K562 (cell line): Measurements from ENCODE around the gene NECAP2. TPM values are rescaled to one million over a fixed set of nuclear protein-coding genes. Genes with fewer than 3 reads are reported as not detected.

Source experiments
- ATAC-seq: fragments of 200-7000 bp; cut with Tn5 transposase; 3 replicates; pipeline ENCODE4 v1.9.1; 2020; ENCODE audit warnings: moderate library complexity
- BruUV-seq: library from RNA; stranded (reverse); fragments of 400-500 nt; replicated peaks from 2 replicates; lab custom pipeline; 2021; lab: Mats Ljungman, UMichigan
- CTCF ChIA-PET: fragments of 300-600 bp; formaldehyde crosslinking; extraction: SDS; loops from one replicate; lab custom pipeline; 2021; ENCODE audit warnings: low intra/inter-chr PET ratio; lab: Yijun Ruan, JAX
- POLR2A ChIA-PET: fragments of 300-600, 350-650 bp; sonication (Branson Sonifier 250); formaldehyde crosslinking; extraction: SDS; loops from one replicate; lab custom pipeline; 2021; ENCODE audit warnings: antibody characterized with exemption, inconsistent platforms; lab: Yijun Ruan, JAX
- DNase-seq, 4 experiments: peaks; one replicate each; pipeline versions ENCODE4 v3.0.0 to v3.0.0-alpha.2; 2011 to 2018; ENCODE audit warnings: low spot score in 3 of 4, mixed read lengths in 3 of 4; ENCODE audit errors: extremely low read depth in 1 of 4
- FAIRE-seq: peaks from 2 replicates; lab custom pipeline; 2011; peaks lifted over from hg19 to GRCh38; lab: Jason Lieb, UNC
- H2AFZ ChIP-seq: 2 replicates; pipeline ENCODE4 v1.6.0; 2011; ENCODE audit warnings: low read depth, low read length, control low read depth, inconsistent platforms
- H3K27ac ChIP-seq: fragments of 200-600 bp; 3 replicates; pipeline ENCODE4 v1.8.0; 2011; ENCODE audit warnings: low read depth, mild to moderate bottlenecking, control low read depth, inconsistent platforms, low read length, moderate library complexity, mixed read lengths; ENCODE audit errors: extremely low read depth
- H3K27me3 ChIP-seq, 2 experiments: fragments of 300-600 bp in 1 of 2; 2 replicates in 1 of 2; 3 replicates in 1 of 2; pipeline versions ENCODE4 v1.6.0 to v1.8.0; 2011; ENCODE audit warnings: inconsistent platforms in 2 of 2, low read length in 2 of 2, mild to moderate bottlenecking in 1 of 2, mixed read lengths in 1 of 2, moderate library complexity in 1 of 2; ENCODE audit not compliant: control insufficient read depth in 2 of 2, insufficient read depth in 2 of 2
- H3K36me3 ChIP-seq: fragments of 300-600 bp; 3 replicates; pipeline ENCODE4 v1.8.0; 2011; ENCODE audit warnings: mild to moderate bottlenecking, low read length, inconsistent platforms; ENCODE audit not compliant: control insufficient read depth, insufficient read depth
- H3K4me1 ChIP-seq, 2 experiments: fragments of 200-600 bp in 1 of 2; replicated peaks in 1 of 2; 2 replicates in 1 of 2; 3 replicates in 1 of 2; pipeline versions ENCODE4 v1.5.1 to v1.8.0; 2011; ENCODE audit warnings: inconsistent platforms in 2 of 2, low read length in 2 of 2, mild to moderate bottlenecking in 1 of 2, mixed read lengths in 1 of 2, moderate library complexity in 1 of 2; ENCODE audit not compliant: control insufficient read depth in 2 of 2, insufficient read depth in 2 of 2
- H3K4me2 ChIP-seq: 2 replicates; pipeline ENCODE4 v1.6.1; 2011; ENCODE audit warnings: low read length, control low read depth, inconsistent platforms, mixed read lengths; ENCODE audit not compliant: insufficient read depth
- H3K4me3 ChIP-seq: fragments of 200-600 bp; sonication (generic), shearing (Covaris generic); 2 replicates; pipeline ENCODE4 v1.5.1; 2016; ENCODE audit warnings: control low read depth, inconsistent platforms
- H3K79me2 ChIP-seq: fragments of 200-600 bp; 3 replicates; pipeline ENCODE4 v1.8.0; 2011; ENCODE audit warnings: low read length, inconsistent platforms; ENCODE audit not compliant: control insufficient read depth, insufficient read depth
- H3K9ac ChIP-seq, 2 experiments: 2 replicates each; pipeline versions ENCODE4 v1.6.0 to v1.6.1; 2011; ENCODE audit warnings: low read depth in 2 of 2, low read length in 2 of 2, control low read depth in 1 of 2, inconsistent platforms in 1 of 2, mild to moderate bottlenecking in 1 of 2, mixed read lengths in 1 of 2; ENCODE audit not compliant: insufficient read depth in 1 of 2
- H3K9me1 ChIP-seq: one replicate; pipeline ENCODE4 v1.6.0; 2011; ENCODE audit warnings: inconsistent platforms, mild to moderate bottlenecking, low read length, moderate library complexity; ENCODE audit not compliant: control insufficient read depth, insufficient read depth
- H3K9me3 ChIP-seq: replicated peaks from 2 replicates; pipeline ENCODE4 v1.5.1; 2011; ENCODE audit warnings: low read depth, low read length, inconsistent platforms; ENCODE audit not compliant: control insufficient read depth, insufficient read depth
- H4K20me1 ChIP-seq: replicated peaks from 2 replicates; pipeline ENCODE4 v1.6.1; 2011; ENCODE audit warnings: low read length, inconsistent platforms, mixed read lengths; ENCODE audit not compliant: control insufficient read depth, insufficient read depth
- BCOR ChIP-seq: fragments of 450-650 bp; IDR thresholded peaks from 2 replicates; pipeline ENCODE4 v1.6.1; 2016
- HDAC2 ChIP-seq: fragments of 450-650 bp; IDR thresholded peaks from 2 replicates; pipeline ENCODE4 v1.6.1; 2016; ENCODE audit warnings: mild to moderate bottlenecking
- MEF2A ChIP-seq: IDR thresholded peaks from 2 replicates; pipeline ENCODE4 v1.6.1; 2011; ENCODE audit warnings: low read depth, mild to moderate bottlenecking, low read length, moderate library complexity; ENCODE audit not compliant: control insufficient read depth
- SPI1 ChIP-seq: IDR thresholded peaks from 2 replicates; pipeline ENCODE4 v1.6.1; 2011; ENCODE audit warnings: low read depth, low read length, control low read depth, borderline replicate concordance
- TAF1 ChIP-seq: IDR thresholded peaks from 2 replicates; pipeline ENCODE4 v1.6.1; 2011; ENCODE audit warnings: mild to moderate bottlenecking, low read length, moderate library complexity; ENCODE audit not compliant: insufficient read depth, control insufficient read depth, severe bottlenecking; ENCODE audit errors: extremely low read depth
- TRIM25 ChIP-seq: fragments of 450-650 bp; IDR thresholded peaks from 2 replicates; pipeline ENCODE4 v1.7.0; 2016; ENCODE audit warnings: borderline replicate concordance
- ZNF146 ChIP-seq: IDR thresholded peaks from one replicate; pipeline ENCODE4 v1.6.1; 2018; ENCODE audit warnings: missing compliant biosample characterization; ENCODE audit not compliant: unreplicated experiment
- ZNF347 ChIP-seq: fragments of 450-650 bp; formaldehyde crosslinking; IDR thresholded peaks from 2 replicates; pipeline ENCODE4 v1.4.0; 2020; ENCODE audit warnings: low read depth, mild to moderate bottlenecking, moderate library complexity
- WGBS: fragments of 100-300 bp; shearing (Covaris generic); methylation state at CpG from one replicate; pipeline ENCODE4 v1.1.6; 2016; ENCODE audit warnings: low coverage, mixed read lengths; ENCODE audit not compliant: insufficient coverage; ENCODE audit errors: missing lambda C conversion rate; 5-methylcytosine and 5-hydroxymethylcytosine counted together
- in situ Hi-C: fragments of 300-500 bp; cut with MboI; formaldehyde crosslinking; loops from 4 replicates; pipeline ENCODE4 v1.15.0; 2018; ENCODE audit warnings: inconsistent platforms, mixed read lengths
- intact Hi-C: fragments of 100-400 bp; cut with micrococcal nuclease; formaldehyde crosslinking; loops from 2 replicates; pipeline ENCODE4 v1.14.2; 2022
- polyA plus RNA-seq, 8 experiments: library from polyadenylated mRNA; depleted of rRNA in 4 of 8; stranded (reverse) in 5 of 8; unstranded in 3 of 8; fragments of >200 nt; fragmentation: Nextera tagmentation in 2 of 8; fragmentation: Illumina TruSeq in 1 of 8; extraction: Ambion mirVana in 2 of 8; extraction: Trizol in 1 of 8; gene quantifications; 2 replicates each; pipeline versions ENCODE4 v1.2.1 to v1.2.3, GENCODE V29; 2011 to 2014; ENCODE audit warnings: inconsistent platforms in 1 of 8, missing spikeins in 1 of 8
- total RNA-seq, 7 experiments: library from RNA; depleted of rRNA in 6 of 7; stranded (reverse); fragments of >200 nt in 6 of 7; fragmentation: Illumina TruSeq in 2 of 7; extraction: Trizol in 2 of 7; gene quantifications; 2 replicates each; pipeline versions ENCODE4 v1.2.1 to v1.2.3, GENCODE V29; 2011 to 2021; ENCODE audit warnings: low replicate concordance in 1 of 7
- TF ChIP-seq, protein P1 (sequence below): fragments of 450-650 bp; IDR thresholded peaks from 2 replicates; pipeline ENCODE4 v1.6.1; 2016
- TF ChIP-seq, protein P2 (sequence below): fragments of 250-450 bp; sonication (Bioruptor Pico); IDR thresholded peaks from 2 replicates; pipeline ENCODE4 v1.8.0; 2021; ENCODE audit warnings: moderate library complexity, mild to moderate bottlenecking, inconsistent platforms

NECAP2 gene
- total and polyA plus RNA-seq, 9 of the 15 experiments (the other 6 are each of a cell fraction or from before 2014, with no cell fraction given), result 22.7 to 107 (median 79.2) TPM

GRCh38 chr1:16433030-16433429 lies 7.5 kb upstream of the NECAP2 start:
- 66% methylated on average over 9 of the region's 9 CpGs for WGBS
- H4K20me1 ChIP-seq, result no peaks in the 10 kb centered on the region
- POLR2A ChIA-PET, result interaction anchor here (0.6 to 1.1 kb wide), 3 partner anchors 11 to 70 kb away, joined by 3 to 5 read pairs (median 3); no protein-coding TSS in a partner anchor
- no TSS peak for BruUV-seq
- no peak overlapping the region for H3K27ac ChIP-seq
- intact Hi-C loops (no loop called here), in situ Hi-C loops (loop anchor here (25.0 kb wide), 1 partner anchor 429 kb away; no protein-coding TSS in a partner anchor)
- no peak overlapping the region for H3K4me2 ChIP-seq
- peak overlapping the region; percentile 78 for H2AFZ ChIP-seq
- H3K4me1 ChIP-seq, result peaks cover 6 to 14% of the 10 kb centered on the region in 2 experiments; a peak in 4 of 5 replicates
- FAIRE-seq, result no peak
- CTCF ChIA-PET, result no interaction called here
- no peak for TF ChIP-seq HDAC2
- TF ChIP-seq SPI1, result peak; percentile 63
- no peaks in the 10 kb centered on the region for H3K9me3 ChIP-seq
- H3K79me2 ChIP-seq, result no peaks in the 10 kb centered on the region
- ATAC-seq, result no peak
- H3K9ac ChIP-seq, result peak overlapping the region in 1 of 2 experiments; percentile 71; a peak in 3 of 4 replicates
- H3K27me3 ChIP-seq, result no peaks in the 10 kb centered on the region
- H3K36me3 ChIP-seq, result no peaks in the 10 kb centered on the region
- no peak overlapping the region for H3K4me3 ChIP-seq
- peak in 1 of 4 experiments; percentile 8 for DNase-seq
- no peaks in the 10 kb centered on the region for H3K9me1 ChIP-seq

- Histone ChIP-seq H3K4me3 (no peak overlapping the region), H3K27me3 (no peaks in the 10 kb centered on the region), H4K20me1 (no peaks in the 10 kb centered on the region), H3K79me2 (no peaks in the 10 kb centered on the region), H2AFZ (no peak overlapping the region), H3K4me1 (peaks cover 6 to 14% of the 10 kb centered on the region in 2 experiments; a peak in 4 of 5 replicates)
- intact Hi-C loops, result no loop called here
- BruUV-seq, result no TSS peak
- no peak for ATAC-seq
- TF ChIP-seq, protein P1, sequence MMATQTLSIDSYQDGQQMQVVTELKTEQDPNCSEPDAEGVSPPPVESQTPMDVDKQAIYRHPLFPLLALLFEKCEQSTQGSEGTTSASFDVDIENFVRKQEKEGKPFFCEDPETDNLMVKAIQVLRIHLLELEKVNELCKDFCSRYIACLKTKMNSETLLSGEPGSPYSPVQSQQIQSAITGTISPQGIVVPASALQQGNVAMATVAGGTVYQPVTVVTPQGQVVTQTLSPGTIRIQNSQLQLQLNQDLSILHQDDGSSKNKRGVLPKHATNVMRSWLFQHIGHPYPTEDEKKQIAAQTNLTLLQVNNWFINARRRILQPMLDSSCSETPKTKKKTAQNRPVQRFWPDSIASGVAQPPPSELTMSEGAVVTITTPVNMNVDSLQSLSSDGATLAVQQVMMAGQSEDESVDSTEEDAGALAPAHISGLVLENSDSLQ, result 0 out of 2 replicates have a peak, but pooled peaks have one; percentile 4
- TF ChIP-seq MEF2A, result 0 out of 2 replicates have a peak, but pooled peaks have one; percentile 33
- TF ChIP-seq, protein P2, sequence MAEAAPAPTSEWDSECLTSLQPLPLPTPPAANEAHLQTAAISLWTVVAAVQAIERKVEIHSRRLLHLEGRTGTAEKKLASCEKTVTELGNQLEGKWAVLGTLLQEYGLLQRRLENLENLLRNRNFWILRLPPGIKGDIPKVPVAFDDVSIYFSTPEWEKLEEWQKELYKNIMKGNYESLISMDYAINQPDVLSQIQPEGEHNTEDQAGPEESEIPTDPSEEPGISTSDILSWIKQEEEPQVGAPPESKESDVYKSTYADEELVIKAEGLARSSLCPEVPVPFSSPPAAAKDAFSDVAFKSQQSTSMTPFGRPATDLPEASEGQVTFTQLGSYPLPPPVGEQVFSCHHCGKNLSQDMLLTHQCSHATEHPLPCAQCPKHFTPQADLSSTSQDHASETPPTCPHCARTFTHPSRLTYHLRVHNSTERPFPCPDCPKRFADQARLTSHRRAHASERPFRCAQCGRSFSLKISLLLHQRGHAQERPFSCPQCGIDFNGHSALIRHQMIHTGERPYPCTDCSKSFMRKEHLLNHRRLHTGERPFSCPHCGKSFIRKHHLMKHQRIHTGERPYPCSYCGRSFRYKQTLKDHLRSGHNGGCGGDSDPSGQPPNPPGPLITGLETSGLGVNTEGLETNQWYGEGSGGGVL (CRISPR knock-in tag), result no peak
- peak; percentile 81 for TF ChIP-seq ZNF146 (CRISPR knock-in tag)
- 0 out of 2 replicates have a peak, but pooled peaks have one; percentile 22 for TF ChIP-seq BCOR
- TF ChIP-seq TAF1, result no peak
- TF ChIP-seq ZNF347, result no peak
- no peak for TF ChIP-seq TRIM25
- TF ChIP-seq, all 486 proteins: peak for 4
- no peak for FAIRE-seq
- DNase-seq, result no peak
- in situ Hi-C loops, result loop anchor here (25.0 kb wide), 1 partner anchor 428 kb away; no protein-coding TSS in a partner anchor
- POLR2A ChIA-PET, result no interaction called here
- Histone ChIP-seq H3K27ac (no peak overlapping the region), H3K36me3 (no peaks in the 10 kb centered on the region), H3K9me1 (no peaks in the 10 kb centered on the region), H3K9ac (no peak overlapping the region), H3K4me2 (no peak overlapping the region), H3K9me3 (no peaks in the 10 kb centered on the region)
- CTCF ChIA-PET, result no interaction called here
- 59% methylated on average over 4 of the region's 4 CpGs for WGBS
Observed at GRCh38 chr1:16434007-16434406, 6.5 kb upstream of the NECAP2 start.
